MM.1S (cell line): ENCODE results near the gene APOBEC4.

Source experiments
- CTCF ChIP-seq: fragments of 300-600 bp; sonication (generic); IDR thresholded peaks from 2 replicates; pipeline ENCODE4 v1.5.1; 2016; ENCODE audit warnings: antibody characterized with exemption, low read length, mixed read lengths
- EZH2 ChIP-seq: fragments of 300-600 bp; sonication (generic); optimal IDR thresholded peaks from 2 replicates; pipeline ENCODE3; 2017; ENCODE audit warnings: low read depth, mild to moderate bottlenecking, antibody characterized with exemption, low read length, mixed read lengths
- EZH2phosphoT487 ChIP-seq: fragments of 300-600 bp; sonication (generic); IDR thresholded peaks from 2 replicates; pipeline ENCODE4 v1.6.1; 2018; ENCODE audit warnings: antibody characterized with exemption, low read length

GRCh38 chr1:183648042-183648441 lies 5.1 kb downstream of the APOBEC4 start:
- no peak for TF ChIP-seq CTCF
- no peak for TF ChIP-seq EZH2
- no peak for TF ChIP-seq EZH2phosphoT487
